SK-N-MC (cell line): ENCODE measurements around the gene OR52N5.

Experiments
- EZH2 ChIP-seq: fragments of 200-600 bp; sonication (generic); IDR thresholded peaks from one replicate; pipeline ENCODE4 v1.6.1; 2017; ENCODE audit warnings: antibody characterized with exemption
- POLR2AphosphoS5 ChIP-seq: IDR thresholded peaks from 2 replicates; pipeline ENCODE4 v1.6.1; 2012; ENCODE audit warnings: mild to moderate bottlenecking, low read depth, low read length, borderline replicate concordance

DNA sequence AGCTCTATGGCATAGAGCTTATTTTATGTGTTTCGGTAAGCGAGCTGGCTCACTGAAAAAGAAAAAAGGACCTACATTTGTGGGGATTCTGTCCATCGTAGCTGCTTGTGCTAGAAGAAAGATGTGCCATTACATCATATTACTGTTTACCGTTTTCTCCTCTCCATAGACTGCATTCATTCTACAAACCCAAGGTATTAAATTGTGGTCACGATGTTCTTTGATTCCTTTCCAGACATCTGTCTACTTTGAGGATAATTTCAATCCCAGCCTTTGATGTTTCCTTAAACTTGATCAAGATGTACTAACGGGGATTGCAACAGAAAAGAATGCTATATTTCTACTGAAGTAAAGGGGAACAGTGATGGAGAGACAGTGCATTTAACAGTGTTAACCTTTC, 13.4 kb upstream of the OR52N5 start:
- TF ChIP-seq POLR2AphosphoS5 (no peak), EZH2 (no peak)
